ENCODE results near the gene LDLRAD2.

LDLRAD2 gene

GRCh38 chr1:21845646-21846641 lies 33.9 kb downstream of the LDLRAD2 start:
- DNase-seq = no peak

GRCh38 chr1:21847223-21848205 lies 35.4 kb downstream of the LDLRAD2 start:
- no peak for DNase-seq

GRCh38 chr1:21848524-21849174 lies 36.6 kb downstream of the LDLRAD2 start:
- no peak for DNase-seq

- DNase-seq = no peak
These were observed 38.0 kb downstream of the LDLRAD2 start for GRCh38 chr1:21849909-21850576.

GRCh38 chr1:21851430-21852250 lies 39.6 kb downstream of the LDLRAD2 start:
- no peak for DNase-seq

- DNase-seq = no peak
These were observed 40.4 kb downstream of the LDLRAD2 start for GRCh38 chr1:21852282-21853130.

GRCh38 chr1:21853131-21853427 lies 41.0 kb downstream of the LDLRAD2 start:
- DNase-seq = no peak

- DNase-seq = no peak
These were observed 42.2 kb downstream of the LDLRAD2 start for GRCh38 chr1:21854090-21854750.

GRCh38 chr1:21854751-21855131 lies 42.7 kb downstream of the LDLRAD2 start:
- no peak for DNase-seq

GRCh38 chr1:21855257-21856096 lies 43.4 kb downstream of the LDLRAD2 start:
- no peak for DNase-seq

- DNase-seq = no peak
These were observed 45.2 kb downstream of the LDLRAD2 start for GRCh38 chr1:21857142-21857839.

- no peak for DNase-seq
These were observed 46.0 kb downstream of the LDLRAD2 start for GRCh38 chr1:21857840-21858670.

- DNase-seq = no peak
These were observed 47.7 kb downstream of the LDLRAD2 start for GRCh38 chr1:21859669-21860179.

GRCh38 chr1:21860971-21861370 lies 48.9 kb downstream of the LDLRAD2 start:
- no peak for DNase-seq

GRCh38 chr1:21861602-21862429 lies 49.8 kb downstream of the LDLRAD2 start:
- DNase-seq = no peak

- no peak for DNase-seq
These were observed 51.9 kb downstream of the LDLRAD2 start for GRCh38 chr1:21863981-21864380.

Measured in eye (tissue), 1 donor.